Measurements from ENCODE around the gene CCNJL. TPM values are rescaled to one million over a fixed set of nuclear protein-coding genes. Genes with fewer than 3 reads are reported as not detected.
"Not testable (repeated sequence)": the region's sequence is repeated elsewhere in the genome, so short reads cannot be mapped to it uniquely, and the experiment has no call there.

Gene CCNJL
- polyA plus RNA-seq, 3 donors from 2014 or later, result 16.3 to 29.7 (median 26.7) TPM

- H3K4me3 Mint-ChIP-seq, result no peak overlapping the region
- H3K27ac Mint-ChIP-seq, result peak overlapping the region in 3 of 6 donors; percentile 17 to 59 (median 51)
- DNase-seq, result no peak
- H3K9me3 Mint-ChIP-seq, result no peaks in the 10 kb centered on the region
- H3K4me1 Mint-ChIP-seq, result peaks cover 15 to 38% of the 10 kb centered on the region in 2 donors
- peaks cover 0 to 8% (median 4%) of the 10 kb centered on the region in 3 donors for H3K36me3 Mint-ChIP-seq
- H3K27me3 Mint-ChIP-seq (ENCODE audit: low read depth in 3 of 3), result peaks cover 2 to 6% (median 2%) of the 10 kb centered on the region in 3 donors
Measured at GRCh38 chr5:160260881-160261815, 51.2 kb downstream of the CCNJL start.

GRCh38 chr5:160260006-160260775 is 52.2 kb downstream of the CCNJL start:
- H3K4me3 Mint-ChIP-seq, result no peak overlapping the region
- peaks cover 2 to 6% (median 2%) of the 10 kb centered on the region in 3 donors for H3K27me3 Mint-ChIP-seq (ENCODE audit: low read depth in 3 of 3)
- H3K27ac Mint-ChIP-seq, result peak overlapping the region in 1 of 6 donors; percentile 23
- DNase-seq, result no peak
- H3K9me3 Mint-ChIP-seq, result no peaks in the 10 kb centered on the region
- peaks cover 0 to 8% (median 4%) of the 10 kb centered on the region in 3 donors for H3K36me3 Mint-ChIP-seq
- H3K4me1 Mint-ChIP-seq, result peaks cover 15 to 38% of the 10 kb centered on the region in 2 donors

DNA sequence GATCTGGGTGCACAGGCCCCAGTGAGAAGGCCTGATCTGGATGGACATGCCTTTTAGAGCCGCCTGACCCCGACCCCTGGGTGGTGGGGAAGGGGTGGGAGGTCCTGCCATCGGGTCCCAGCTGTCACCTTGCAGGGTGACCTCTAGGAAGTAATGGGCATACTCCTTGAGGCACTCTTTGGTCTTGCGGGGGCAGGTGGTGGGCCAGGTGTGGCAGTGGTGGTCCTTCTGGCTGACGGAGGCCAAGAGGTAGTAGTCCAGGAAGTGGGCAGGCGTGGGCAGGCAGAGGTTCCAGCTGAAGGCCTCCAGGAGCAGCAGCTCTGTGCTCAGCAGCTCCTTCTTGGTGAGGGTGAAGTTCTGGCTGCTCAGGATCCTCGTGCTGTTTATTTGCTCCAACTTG is 53.0 kb downstream of the CCNJL start:
- H3K9me3 Mint-ChIP-seq, result no peaks in the 10 kb centered on the region
- H3K36me3 Mint-ChIP-seq, result peaks cover 0 to 8% (median 4%) of the 10 kb centered on the region in 3 donors
- peaks cover 15 to 38% of the 10 kb centered on the region in 2 donors for H3K4me1 Mint-ChIP-seq
- DNase-seq, result no peak
- no peak overlapping the region for H3K4me3 Mint-ChIP-seq
- no peak overlapping the region for H3K27ac Mint-ChIP-seq
- H3K27me3 Mint-ChIP-seq (ENCODE audit: low read depth in 3 of 3), result peaks cover 2 to 4% (median 2%) of the 10 kb centered on the region in 3 donors

GRCh38 chr5:160254706-160255105 is 57.7 kb downstream of the CCNJL start:
- Mint-ChIP-seq H3K4me1 (peaks cover 1 to 2% of the 10 kb centered on the region in 2 donors), H3K4me3 (no peak overlapping the region), H3K27me3 (ENCODE audit: low read depth in 3 of 3) (peaks cover 0 to 4% (median 0%) of the 10 kb centered on the region in 3 donors), H3K9me3 (no peaks in the 10 kb centered on the region), H3K27ac (no peak overlapping the region), H3K36me3 (peaks cover 0 to 43% (median 22%) of the 10 kb centered on the region in 3 donors)
- no peak for DNase-seq

GRCh38 chr5:160253441-160253840 is 58.9 kb downstream of the CCNJL start:
- Mint-ChIP-seq H3K27me3 (ENCODE audit: low read depth in 3 of 3) (peaks cover 0 to 4% (median 0%) of the 10 kb centered on the region in 3 donors), H3K4me3 (no peak overlapping the region), H3K4me1 (peaks cover 0 to 2% of the 10 kb centered on the region in 2 donors), H3K27ac (no peak overlapping the region), H3K9me3 (no peaks in the 10 kb centered on the region), H3K36me3 (peaks cover 0 to 37% (median 18%) of the 10 kb centered on the region in 3 donors)
- DNase-seq, result no peak

GRCh38 chr5:160252916-160253315 is 59.4 kb downstream of the CCNJL start:
- H3K27ac Mint-ChIP-seq, result no peak overlapping the region

GRCh38 chr5:160251406-160252155 is 60.8 kb downstream of the CCNJL start:
- Mint-ChIP-seq H3K4me3 (no peak overlapping the region), H3K36me3 (peaks cover 0 to 34% (median 18%) of the 10 kb centered on the region in 3 donors), H3K27me3 (ENCODE audit: low read depth in 3 of 3) (peaks cover 0 to 4% (median 0%) of the 10 kb centered on the region in 3 donors), H3K9me3 (no peaks in the 10 kb centered on the region), H3K27ac (peak overlapping the region in 1 of 6 donors; percentile 11), H3K4me1 (peaks cover 0 to 2% of the 10 kb centered on the region in 2 donors)
- DNase-seq, result no peak

More at GRCh38 chr5:160252916-160253315, 59.4 kb downstream of the CCNJL start:
- no peak for DNase-seq
- H3K4me1 Mint-ChIP-seq, result peaks cover 0 to 2% of the 10 kb centered on the region in 2 donors
- H3K36me3 Mint-ChIP-seq, result peaks cover 0 to 34% (median 18%) of the 10 kb centered on the region in 3 donors
- peaks cover 0 to 4% (median 0%) of the 10 kb centered on the region in 3 donors for H3K27me3 Mint-ChIP-seq (ENCODE audit: low read depth in 3 of 3)
- no peak overlapping the region for H3K4me3 Mint-ChIP-seq
- no peaks in the 10 kb centered on the region for H3K9me3 Mint-ChIP-seq

GRCh38 chr5:160250826-160251225 is 61.5 kb downstream of the CCNJL start:
- no peak for DNase-seq
- peak overlapping the region in 1 of 6 donors; percentile 31 for H3K27ac Mint-ChIP-seq

DNA sequence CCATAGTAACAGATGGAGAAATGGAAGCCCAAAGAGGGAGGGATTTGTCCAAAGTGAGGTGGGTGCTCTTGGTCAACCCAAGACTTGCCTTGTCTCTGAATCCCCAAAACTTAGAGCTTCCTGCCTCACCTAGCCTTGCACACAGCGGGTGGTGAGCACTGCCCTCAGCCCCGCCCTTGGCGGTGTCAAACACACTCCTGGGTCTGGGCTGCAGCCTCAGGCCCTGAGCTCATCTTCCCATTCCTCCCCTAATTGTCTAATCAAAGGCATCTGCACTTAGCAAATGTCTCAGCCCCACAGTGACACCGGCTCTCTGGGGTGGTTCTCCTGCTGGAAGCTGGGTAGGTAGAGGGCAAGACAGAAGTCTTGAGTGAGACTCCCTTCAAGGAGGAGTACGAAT is 62.1 kb downstream of the CCNJL start:
- H3K4me1 Mint-ChIP-seq, result peaks cover 0 to 2% of the 10 kb centered on the region in 2 donors
- DNase-seq, result no peak
- no peaks in the 10 kb centered on the region for H3K9me3 Mint-ChIP-seq
- H3K4me3 Mint-ChIP-seq, result no peak overlapping the region
- H3K36me3 Mint-ChIP-seq, result peaks cover 0 to 34% (median 18%) of the 10 kb centered on the region in 3 donors
- peaks cover 0 to 4% (median 0%) of the 10 kb centered on the region in 3 donors for H3K27me3 Mint-ChIP-seq (ENCODE audit: low read depth in 3 of 3)
- peak overlapping the region in 2 of 6 donors; percentile 45 to 62 for H3K27ac Mint-ChIP-seq

More at GRCh38 chr5:160250826-160251225, 61.5 kb downstream of the CCNJL start:
- Mint-ChIP-seq H3K4me1 (peaks cover 0 to 2% of the 10 kb centered on the region in 2 donors), H3K27me3 (ENCODE audit: low read depth in 3 of 3) (peaks cover 0 to 4% (median 0%) of the 10 kb centered on the region in 3 donors), H3K36me3 (peaks cover 0 to 34% (median 18%) of the 10 kb centered on the region in 3 donors), H3K9me3 (no peaks in the 10 kb centered on the region), H3K4me3 (no peak overlapping the region)

GRCh38 chr5:160249570-160249969 is 62.8 kb downstream of the CCNJL start:
- H3K4me3 Mint-ChIP-seq; H3K9me3 Mint-ChIP-seq; H3K4me1 Mint-ChIP-seq; H3K27me3 Mint-ChIP-seq (ENCODE audit: low read depth in 3 of 3); DNase-seq: not testable (repeated sequence)
- Mint-ChIP-seq H3K36me3 (peaks cover 0 to 34% (median 18%) of the 10 kb centered on the region in 3 donors), H3K27ac (peak overlapping the region in 1 of 6 donors; percentile 45)

DNA sequence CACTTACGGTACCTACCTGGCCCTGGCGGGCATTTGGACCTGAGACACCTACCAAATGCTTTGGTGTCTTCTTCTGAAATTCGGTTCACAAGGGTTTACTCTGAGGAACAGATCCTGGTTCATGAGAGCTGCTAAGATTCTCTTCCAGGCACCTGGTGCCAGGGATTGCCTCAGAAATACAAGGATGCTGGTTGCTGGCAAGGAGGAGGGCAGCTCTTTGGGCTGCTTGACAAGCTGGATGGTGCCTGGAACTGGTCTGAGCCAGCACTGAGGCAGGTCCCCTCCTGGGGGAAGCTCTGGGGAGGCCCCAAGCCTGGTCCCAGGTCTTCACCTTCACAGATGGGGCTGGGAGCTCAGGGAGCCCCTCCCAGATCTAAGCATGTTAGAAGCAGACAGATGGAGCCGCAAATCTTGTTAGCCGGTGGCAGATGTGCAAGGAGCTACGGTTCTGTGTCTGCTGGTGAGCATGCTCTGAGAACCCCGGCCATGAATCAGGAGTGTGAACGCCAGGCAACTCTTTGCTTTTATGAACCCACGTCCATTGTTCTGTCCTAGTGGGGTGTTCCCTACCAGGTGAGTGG is 66.8 kb downstream of the CCNJL start:
- peaks cover 0 to 3% (median 0%) of the 10 kb centered on the region in 3 donors for H3K36me3 Mint-ChIP-seq
- H3K4me1 Mint-ChIP-seq, result peaks cover 2 to 4% of the 10 kb centered on the region in 2 donors
- H3K4me3 Mint-ChIP-seq, result no peak overlapping the region
- DNase-seq, result no peak
- H3K27me3 Mint-ChIP-seq (ENCODE audit: low read depth in 3 of 3), result peaks cover 2 to 4% (median 2%) of the 10 kb centered on the region in 3 donors
- H3K9me3 Mint-ChIP-seq, result no peaks in the 10 kb centered on the region
- peak overlapping the region in 2 of 6 donors; percentile 34 to 44 for H3K27ac Mint-ChIP-seq

DNA sequence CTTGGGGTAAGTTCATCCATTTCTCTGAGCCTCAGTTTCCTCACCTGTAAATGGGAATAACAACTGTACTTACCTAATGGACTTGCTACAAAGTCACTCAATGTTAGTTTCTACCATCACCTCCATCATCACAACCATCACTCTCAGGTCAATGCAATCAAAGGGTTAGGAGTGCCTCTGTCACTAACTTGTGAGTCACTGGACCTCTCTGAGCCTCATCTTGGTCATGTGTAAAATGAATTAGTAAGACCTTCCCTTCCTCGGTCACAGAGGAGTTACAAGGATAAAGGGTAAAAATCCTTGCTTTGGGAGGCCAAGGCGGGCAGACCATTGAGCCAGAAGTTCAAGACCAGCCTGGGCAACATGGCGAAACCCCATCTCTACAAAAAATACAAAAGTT is 70.2 kb downstream of the CCNJL start:
- no peak overlapping the region for H3K27ac Mint-ChIP-seq
- H3K36me3 Mint-ChIP-seq, result no peaks in the 10 kb centered on the region
- peaks cover 0 to 4% of the 10 kb centered on the region in 2 donors for H3K4me1 Mint-ChIP-seq
- no peak for DNase-seq
- H3K4me3 Mint-ChIP-seq, result no peak overlapping the region
- H3K9me3 Mint-ChIP-seq, result no peaks in the 10 kb centered on the region
- H3K27me3 Mint-ChIP-seq (ENCODE audit: low read depth in 3 of 3), result peaks cover 2 to 8% (median 4%) of the 10 kb centered on the region in 3 donors

All from immature natural killer cell (primary cell).